Neuronal stem cell (in vitro differentiated cells): ENCODE results near the gene LTBP4.
A peak's percentile ranks its signal among the peaks of the same experiment; 100 is the strongest.

ENCODE experiments used
- DNase-seq: peaks from one replicate; pipeline ENCODE4 v3.0.0-alpha.2; 2013; ENCODE audit warnings: low spot score
- H2AFZ ChIP-seq: one replicate; pipeline ENCODE4 v1.6.1; 2013; ENCODE audit warnings: mild to moderate bottlenecking, low read length, inconsistent platforms
- H2AK5ac ChIP-seq: 2 replicates; pipeline ENCODE4 v1.6.1; 2013; ENCODE audit warnings: low read depth, mild to moderate bottlenecking, inconsistent platforms, low read length, moderate library complexity, mixed read lengths
- H2BK120ac ChIP-seq: 2 replicates; pipeline ENCODE4 v1.6.1; 2013; ENCODE audit warnings: low read depth, mild to moderate bottlenecking, inconsistent platforms, low read length, moderate library complexity, mixed read lengths
- H2BK12ac ChIP-seq: one replicate; pipeline ENCODE4 v1.6.1; 2013; ENCODE audit warnings: low read length, inconsistent platforms
- H2BK15ac ChIP-seq: 2 replicates; pipeline ENCODE4 v1.6.1; 2013; ENCODE audit warnings: mild to moderate bottlenecking, low read length, inconsistent platforms, mixed read lengths
- H2BK5ac ChIP-seq: one replicate; pipeline ENCODE4 v1.6.1; 2013; ENCODE audit warnings: inconsistent platforms, mild to moderate bottlenecking, low read length, moderate library complexity
- H3K14ac ChIP-seq: one replicate; pipeline ENCODE4 v1.6.1; 2013; ENCODE audit warnings: low read length, inconsistent platforms
- H3K18ac ChIP-seq: 2 replicates; pipeline ENCODE4 v1.6.1; 2013; ENCODE audit warnings: low read length, inconsistent platforms
- H3K23ac ChIP-seq: 2 replicates; pipeline ENCODE4 v1.6.1; 2013; ENCODE audit warnings: low read depth, mild to moderate bottlenecking, mixed read lengths, low read length, inconsistent platforms; ENCODE audit not compliant: poor library complexity
- H3K27ac ChIP-seq: replicated peaks from 3 replicates; pipeline ENCODE4 v1.5.1; 2013; ENCODE audit warnings: low read length, inconsistent platforms
- H3K27me3 ChIP-seq, 3 experiments: 2 replicates each; pipeline ENCODE4 v1.6.1; 2013; ENCODE audit warnings: low read length in 3 of 3, mild to moderate bottlenecking in 2 of 3, inconsistent platforms in 1 of 3, low read depth in 1 of 3, mixed read lengths in 1 of 3, moderate library complexity in 1 of 3; ENCODE audit not compliant: control insufficient read depth in 3 of 3, insufficient read depth in 3 of 3
- H3K36me3 ChIP-seq, 2 donors: replicated peaks in 1 of 2; 2 replicates each; pipeline ENCODE4 v1.6.1; 2013; ENCODE audit warnings: low read length in 2 of 2; ENCODE audit not compliant: control insufficient read depth in 2 of 2, insufficient read depth in 2 of 2
- H3K4ac ChIP-seq: 2 replicates; pipeline ENCODE4 v1.6.1; 2013; ENCODE audit warnings: inconsistent platforms, mild to moderate bottlenecking, low read length, moderate library complexity
- H3K4me1 ChIP-seq, 2 donors: 1 replicate in 1 of 2; 2 replicates in 1 of 2; pipeline ENCODE4 v1.6.1; 2013; ENCODE audit warnings: low read length in 2 of 2, low read depth in 1 of 2; ENCODE audit not compliant: control insufficient read depth in 2 of 2, insufficient read depth in 1 of 2
- H3K4me2 ChIP-seq: one replicate; pipeline ENCODE4 v1.6.1; 2013; ENCODE audit warnings: mild to moderate bottlenecking, low read length, inconsistent platforms; ENCODE audit not compliant: insufficient read depth, poor library complexity, severe bottlenecking
- H3K4me3 ChIP-seq, 2 donors: 2 replicates each; pipeline ENCODE4 v1.5.1; 2013; ENCODE audit warnings: low read length in 2 of 2, mild to moderate bottlenecking in 2 of 2, inconsistent platforms in 1 of 2, moderate library complexity in 1 of 2
- H3K79me1 ChIP-seq: one replicate; pipeline ENCODE4 v1.6.1; 2013; ENCODE audit warnings: low read depth, mild to moderate bottlenecking, inconsistent platforms, low read length, moderate library complexity
- H3K9ac ChIP-seq: one replicate; pipeline ENCODE4 v1.6.1; 2013; ENCODE audit warnings: mild to moderate bottlenecking, low read depth, low read length, inconsistent platforms; ENCODE audit not compliant: poor library complexity
- H3K9me3 ChIP-seq, 2 donors: replicated peaks in 1 of 2; 2 replicates each; pipeline versions ENCODE3 to v1.6.1; 2013; ENCODE audit warnings: low read length in 2 of 2, mild to moderate bottlenecking in 2 of 2, inconsistent platforms in 1 of 2, low read depth in 1 of 2, mixed read lengths in 1 of 2, moderate library complexity in 1 of 2; ENCODE audit not compliant: control insufficient read depth in 2 of 2, insufficient read depth in 1 of 2
- H4K8ac ChIP-seq: one replicate; pipeline ENCODE4 v1.6.1; 2013; ENCODE audit warnings: low read depth, mild to moderate bottlenecking, inconsistent platforms, low read length, moderate library complexity
- H4K91ac ChIP-seq: one replicate; pipeline ENCODE4 v1.6.1; 2013; ENCODE audit warnings: low read length, low read depth, mild to moderate bottlenecking, inconsistent platforms; ENCODE audit not compliant: poor library complexity
- WGBS, 2 donors: extraction: QIAGEN DNeasy Blood & Tissue Kit; methylation state at CpG; one replicate each; pipeline ENCODE4 v1.1.7; 2013; ENCODE audit warnings: missing lambda C conversion rate in 2 of 2, mixed read lengths in 1 of 2; ENCODE audit not compliant: insufficient read length in 2 of 2, insufficient replicate concordance in 1 of 2; ENCODE audit errors: extremely low coverage in 2 of 2; 5-methylcytosine and 5-hydroxymethylcytosine counted together

Gene LTBP4

GRCh38 chr19:40600570-40601133 is 517 bp upstream of the LTBP4 start:
- WGBS, 2 donors = no CpG with 5 or more reads among the region's 13 CpGs
- Histone ChIP-seq H2AFZ (no peak overlapping the region), H3K18ac (no peak overlapping the region), H3K9me3 (no peaks in the 10 kb centered on the region), H3K79me1 (no peaks in the 10 kb centered on the region), H3K36me3 (peaks cover 0 to 46% of the 10 kb centered on the region in 2 donors), H2BK120ac (no peak overlapping the region), H3K4me1 (peaks cover 10 to 31% of the 10 kb centered on the region in 2 donors), H2BK5ac (no peak overlapping the region), H3K4me3 (no peak overlapping the region), H3K4ac (no peak overlapping the region), H3K9ac (no peak overlapping the region), H3K27ac (no peak overlapping the region), H4K8ac (no peak overlapping the region), H2BK15ac (no peak overlapping the region), H3K14ac (no peak overlapping the region), H4K91ac (no peak overlapping the region), H3K4me2 (peak overlapping the region; percentile 78), H3K23ac (no peak overlapping the region), H2BK12ac (no peak overlapping the region), H2AK5ac (no peak overlapping the region), H3K27me3 (peaks cover 0 to 59% (median 8%) of the 10 kb centered on the region in 3 experiments)
- no peak for DNase-seq

- no peak overlapping the region for H2BK15ac ChIP-seq
- no peak overlapping the region for H2AFZ ChIP-seq
- no peak overlapping the region for H4K91ac ChIP-seq
- H3K4ac ChIP-seq = no peak overlapping the region
- H2AK5ac ChIP-seq = no peak overlapping the region
- H3K36me3 ChIP-seq = peaks cover 0 to 59% of the 10 kb centered on the region in 2 donors
- H3K79me1 ChIP-seq = no peaks in the 10 kb centered on the region
- no peak overlapping the region for H2BK120ac ChIP-seq
- peaks cover 10 to 33% of the 10 kb centered on the region in 2 donors for H3K4me1 ChIP-seq
- WGBS, 2 donors = no CpG with 5 or more reads among the region's 2 CpGs
- no peak overlapping the region for H4K8ac ChIP-seq
- H3K23ac ChIP-seq = no peak overlapping the region
- H3K18ac ChIP-seq = no peak overlapping the region
- DNase-seq = no peak
- H3K9ac ChIP-seq = no peak overlapping the region
- no peak overlapping the region for H2BK5ac ChIP-seq
- H3K4me3 ChIP-seq = no peak overlapping the region
- H3K27me3 ChIP-seq = peaks cover 0 to 70% (median 8%) of the 10 kb centered on the region in 3 experiments
- H3K9me3 ChIP-seq = no peaks in the 10 kb centered on the region
- H3K27ac ChIP-seq = no peak overlapping the region
- H3K4me2 ChIP-seq = peak overlapping the region; percentile 15
- no peak overlapping the region for H2BK12ac ChIP-seq
- H3K14ac ChIP-seq = no peak overlapping the region
These were observed 1.9 kb downstream of the LTBP4 start for GRCh38 chr19:40603071-40603388.

- Histone ChIP-seq H2BK5ac (peak overlapping the region; percentile 8), H4K91ac (no peak overlapping the region), H2BK15ac (no peak overlapping the region), H3K14ac (no peak overlapping the region), H3K9ac (peak overlapping the region; percentile 1), H3K27ac (peak overlapping the region; percentile 53), H2BK12ac (no peak overlapping the region), H3K27me3 (peaks cover 0 to 75% (median 8%) of the 10 kb centered on the region in 3 experiments), H2AK5ac (no peak overlapping the region), H3K23ac (peak overlapping the region; percentile 76), H3K4me1 (peaks cover 10 to 33% of the 10 kb centered on the region in 2 donors), H3K4me3 (peak overlapping the region in 1 of 2 donors; percentile 68), H2BK120ac (no peak overlapping the region), H3K36me3 (peaks cover 0 to 64% of the 10 kb centered on the region in 2 donors), H3K79me1 (no peaks in the 10 kb centered on the region), H3K4me2 (peak overlapping the region; percentile 81), H2AFZ (no peak overlapping the region), H3K4ac (no peak overlapping the region), H3K9me3 (no peaks in the 10 kb centered on the region), H4K8ac (no peak overlapping the region), H3K18ac (peak overlapping the region; percentile 54)
- peak; percentile 95 for DNase-seq
- WGBS, 2 donors = no CpG with 5 or more reads among the region's 43 CpGs
These were observed 2.4 kb downstream of the LTBP4 start for GRCh38 chr19:40603389-40604170.

GRCh38 chr19:40604171-40604646 is 3.0 kb downstream of the LTBP4 start:
- H3K23ac ChIP-seq = peak overlapping the region; percentile 76
- H2BK120ac ChIP-seq = no peak overlapping the region
- H4K91ac ChIP-seq = no peak overlapping the region
- DNase-seq = no peak
- H3K18ac ChIP-seq = peak overlapping the region; percentile 24
- no peak overlapping the region for H2AFZ ChIP-seq
- no peak overlapping the region for H4K8ac ChIP-seq
- no peak overlapping the region for H2BK5ac ChIP-seq
- H3K4me2 ChIP-seq = peak overlapping the region; percentile 48
- peak overlapping the region; percentile 10 for H2AK5ac ChIP-seq
- WGBS, 2 donors = no CpG with 5 or more reads among the region's 18 CpGs
- no peak overlapping the region for H3K4ac ChIP-seq
- H3K9ac ChIP-seq = no peak overlapping the region
- peaks cover 5 to 31% of the 10 kb centered on the region in 2 donors for H3K4me1 ChIP-seq
- no peak overlapping the region for H2BK15ac ChIP-seq
- H3K36me3 ChIP-seq = peaks cover 0 to 65% of the 10 kb centered on the region in 2 donors
- H3K4me3 ChIP-seq = no peak overlapping the region
- H3K14ac ChIP-seq = no peak overlapping the region
- H3K9me3 ChIP-seq = no peaks in the 10 kb centered on the region
- H3K27ac ChIP-seq = no peak overlapping the region
- no peaks in the 10 kb centered on the region for H3K79me1 ChIP-seq
- H2BK12ac ChIP-seq = no peak overlapping the region
- peaks cover 0 to 75% (median 9%) of the 10 kb centered on the region in 3 experiments for H3K27me3 ChIP-seq
